OCI-LY1 (cell line): ENCODE measurements around the gene TMEM98.

Source experiments
- H2AFZ ChIP-seq: fragments of 200-600 bp; sonication (generic), shearing (Covaris generic); 2 replicates; pipeline ENCODE4 v1.6.0; 2014; ENCODE audit warnings: antibody characterized with exemption, mild to moderate bottlenecking, low read length
- H3F3A ChIP-seq: fragments of 200-600 bp; sonication (generic), shearing (Covaris generic); 2 replicates; pipeline ENCODE4 v1.6.0; 2014; ENCODE audit warnings: mild to moderate bottlenecking, antibody characterized with exemption, low read length, moderate library complexity; ENCODE audit not compliant: insufficient read depth
- H3K27ac ChIP-seq: fragments of 200-600 bp; sonication (generic); 2 replicates; pipeline ENCODE4 v1.5.1; 2014; ENCODE audit warnings: low read length, mixed run types, mild to moderate bottlenecking, low read depth; ENCODE audit not compliant: poor library complexity, severe bottlenecking
- H3K27me3 ChIP-seq: fragments of 200-600 bp; sonication (generic); 2 replicates; pipeline ENCODE4 v1.6.0; 2014; ENCODE audit warnings: antibody characterized with exemption, mild to moderate bottlenecking, low read length, moderate library complexity; ENCODE audit not compliant: insufficient read depth
- H3K36me3 ChIP-seq: fragments of 200-600 bp; sonication (generic); 2 replicates; pipeline ENCODE4 v1.6.1; 2014; ENCODE audit warnings: mild to moderate bottlenecking, antibody characterized with exemption, low read length, moderate library complexity, mixed read lengths; ENCODE audit not compliant: insufficient read depth
- H3K4me1 ChIP-seq: fragments of 200-600 bp; sonication (generic); 2 replicates; pipeline ENCODE4 v1.5.1; 2014; ENCODE audit warnings: mild to moderate bottlenecking, low read length, moderate library complexity; ENCODE audit not compliant: insufficient read depth, severe bottlenecking
- H3K4me2 ChIP-seq: fragments of 200-600 bp; sonication (generic), shearing (Covaris generic); 2 replicates; pipeline ENCODE4 v1.6.1; 2014; ENCODE audit warnings: low read length
- H3K4me3 ChIP-seq: fragments of 200-600 bp; sonication (generic); 2 replicates; pipeline ENCODE4 v1.5.1; 2014; ENCODE audit warnings: low read length, low read depth, mild to moderate bottlenecking, mixed read lengths; ENCODE audit not compliant: poor library complexity, severe bottlenecking
- H3K79me2 ChIP-seq: fragments of 200-600 bp; shearing (Covaris generic); 2 replicates; pipeline ENCODE4 v1.6.1; 2016; ENCODE audit warnings: mixed run types, low read length, mixed read lengths; ENCODE audit not compliant: insufficient read depth
- H3K9ac ChIP-seq: fragments of 200-600 bp; sonication (generic), shearing (Covaris generic); 2 replicates; pipeline ENCODE4 v1.6.1; 2014; ENCODE audit warnings: mild to moderate bottlenecking, low read length, mixed read lengths
- H3K9me2 ChIP-seq: fragments of 200-600 bp; sonication (generic), shearing (Covaris generic); 2 replicates; pipeline ENCODE4 v1.6.1; 2014; ENCODE audit warnings: low read depth, mild to moderate bottlenecking, low read length, mixed read lengths
- H3K9me3 ChIP-seq: fragments of 200-600 bp; shearing (Covaris generic); 2 replicates; pipeline ENCODE4 v1.6.1; 2014; ENCODE audit warnings: low read length, mixed read lengths
- H4K20me1 ChIP-seq: fragments of 200-600 bp; sonication (generic), shearing (Covaris generic); 2 replicates; pipeline ENCODE4 v1.6.0; 2016; ENCODE audit warnings: mild to moderate bottlenecking, low read length; ENCODE audit not compliant: insufficient read depth
- EZH2 ChIP-seq: fragments of 200-600 bp; sonication (generic), shearing (Covaris generic); IDR thresholded peaks from 2 replicates; pipeline ENCODE4 v1.8.0; 2017; ENCODE audit warnings: borderline replicate concordance, mixed run types, mild to moderate bottlenecking, antibody characterized with exemption, low read length, moderate library complexity, mixed read lengths
- TF ChIP-seq, protein P1 (sequence below): fragments of 200-600 bp; sonication (generic), shearing (Covaris generic); IDR thresholded peaks from 2 replicates; pipeline ENCODE4 v1.5.1; 2017; ENCODE audit warnings: mild to moderate bottlenecking, antibody characterized with exemption, low read length, moderate library complexity, mixed read lengths

Gene TMEM98

DNA sequence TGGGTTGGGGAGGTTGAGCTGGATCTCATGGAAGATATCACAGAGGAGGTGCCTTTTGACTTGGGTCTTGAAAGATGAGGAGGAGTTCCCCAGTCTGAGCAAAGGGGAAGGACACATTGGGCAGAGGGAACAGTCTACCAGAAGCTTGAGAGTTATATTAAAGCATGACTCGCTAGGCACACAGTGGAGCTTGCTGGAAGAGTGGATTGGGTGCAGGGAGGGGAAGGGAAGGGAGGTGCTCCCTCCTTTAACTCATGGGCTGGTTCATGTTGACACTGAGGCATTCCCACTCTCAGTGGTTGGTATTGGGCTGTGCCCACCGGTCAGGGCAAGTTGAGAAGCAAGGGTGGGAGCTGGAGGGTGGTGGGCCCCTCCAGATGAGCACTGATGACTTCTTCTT, 5.9 kb downstream of the TMEM98 start:
- Histone ChIP-seq H3K36me3 (no peaks in the 10 kb centered on the region), H3K9me3 (no peaks in the 10 kb centered on the region), H3K4me1 (no peaks in the 10 kb centered on the region)

DNA sequence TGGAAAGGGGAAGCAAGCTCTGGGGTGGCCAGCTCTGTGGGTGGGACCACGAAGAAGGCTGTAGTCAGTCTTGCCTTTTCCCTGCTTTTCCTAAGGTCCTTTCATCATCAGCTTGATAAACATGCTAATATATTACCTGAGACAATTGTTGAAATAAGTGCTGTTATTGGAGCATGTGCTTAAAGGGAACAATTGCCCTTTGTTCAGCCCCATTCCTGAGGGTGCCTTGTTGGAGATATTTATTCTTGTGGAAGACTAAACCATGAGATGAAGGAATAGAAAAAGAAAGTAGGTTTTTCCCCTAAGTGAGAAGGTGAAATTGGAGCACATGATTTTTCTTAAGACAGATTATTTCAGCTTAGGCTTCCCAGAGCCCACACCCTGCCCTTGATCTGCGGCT, 7.8 kb downstream of the TMEM98 start:
- Histone ChIP-seq H3K27me3 (no peaks in the 10 kb centered on the region), H4K20me1 (no peaks in the 10 kb centered on the region), H3K9me3 (no peaks in the 10 kb centered on the region), H3K36me3 (no peaks in the 10 kb centered on the region), H3K9ac (no peak overlapping the region), H3K4me2 (no peak overlapping the region), H3F3A (no peaks in the 10 kb centered on the region), H3K79me2 (no peaks in the 10 kb centered on the region), H3K4me3 (no peak overlapping the region), H3K9me2 (no peaks in the 10 kb centered on the region), H2AFZ (no peak overlapping the region), H3K4me1 (no peaks in the 10 kb centered on the region), H3K27ac (no peak overlapping the region)
- TF ChIP-seq, protein P1, sequence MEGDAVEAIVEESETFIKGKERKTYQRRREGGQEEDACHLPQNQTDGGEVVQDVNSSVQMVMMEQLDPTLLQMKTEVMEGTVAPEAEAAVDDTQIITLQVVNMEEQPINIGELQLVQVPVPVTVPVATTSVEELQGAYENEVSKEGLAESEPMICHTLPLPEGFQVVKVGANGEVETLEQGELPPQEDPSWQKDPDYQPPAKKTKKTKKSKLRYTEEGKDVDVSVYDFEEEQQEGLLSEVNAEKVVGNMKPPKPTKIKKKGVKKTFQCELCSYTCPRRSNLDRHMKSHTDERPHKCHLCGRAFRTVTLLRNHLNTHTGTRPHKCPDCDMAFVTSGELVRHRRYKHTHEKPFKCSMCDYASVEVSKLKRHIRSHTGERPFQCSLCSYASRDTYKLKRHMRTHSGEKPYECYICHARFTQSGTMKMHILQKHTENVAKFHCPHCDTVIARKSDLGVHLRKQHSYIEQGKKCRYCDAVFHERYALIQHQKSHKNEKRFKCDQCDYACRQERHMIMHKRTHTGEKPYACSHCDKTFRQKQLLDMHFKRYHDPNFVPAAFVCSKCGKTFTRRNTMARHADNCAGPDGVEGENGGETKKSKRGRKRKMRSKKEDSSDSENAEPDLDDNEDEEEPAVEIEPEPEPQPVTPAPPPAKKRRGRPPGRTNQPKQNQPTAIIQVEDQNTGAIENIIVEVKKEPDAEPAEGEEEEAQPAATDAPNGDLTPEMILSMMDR = no peak
- TF ChIP-seq EZH2 = no peak

More for the DNA sequence above, 5.9 kb downstream of the TMEM98 start:
- H2AFZ ChIP-seq = no peak overlapping the region
- H3K9me2 ChIP-seq = no peaks in the 10 kb centered on the region
- H3K27ac ChIP-seq = no peak overlapping the region
- H3K4me3 ChIP-seq = no peak overlapping the region
- no peaks in the 10 kb centered on the region for H3K27me3 ChIP-seq
- H3F3A ChIP-seq = no peaks in the 10 kb centered on the region
- no peak for TF ChIP-seq EZH2
- TF ChIP-seq, protein P1 = no peak
- H4K20me1 ChIP-seq = no peaks in the 10 kb centered on the region
- no peaks in the 10 kb centered on the region for H3K79me2 ChIP-seq
- no peak overlapping the region for H3K4me2 ChIP-seq
- no peak overlapping the region for H3K9ac ChIP-seq

DNA sequence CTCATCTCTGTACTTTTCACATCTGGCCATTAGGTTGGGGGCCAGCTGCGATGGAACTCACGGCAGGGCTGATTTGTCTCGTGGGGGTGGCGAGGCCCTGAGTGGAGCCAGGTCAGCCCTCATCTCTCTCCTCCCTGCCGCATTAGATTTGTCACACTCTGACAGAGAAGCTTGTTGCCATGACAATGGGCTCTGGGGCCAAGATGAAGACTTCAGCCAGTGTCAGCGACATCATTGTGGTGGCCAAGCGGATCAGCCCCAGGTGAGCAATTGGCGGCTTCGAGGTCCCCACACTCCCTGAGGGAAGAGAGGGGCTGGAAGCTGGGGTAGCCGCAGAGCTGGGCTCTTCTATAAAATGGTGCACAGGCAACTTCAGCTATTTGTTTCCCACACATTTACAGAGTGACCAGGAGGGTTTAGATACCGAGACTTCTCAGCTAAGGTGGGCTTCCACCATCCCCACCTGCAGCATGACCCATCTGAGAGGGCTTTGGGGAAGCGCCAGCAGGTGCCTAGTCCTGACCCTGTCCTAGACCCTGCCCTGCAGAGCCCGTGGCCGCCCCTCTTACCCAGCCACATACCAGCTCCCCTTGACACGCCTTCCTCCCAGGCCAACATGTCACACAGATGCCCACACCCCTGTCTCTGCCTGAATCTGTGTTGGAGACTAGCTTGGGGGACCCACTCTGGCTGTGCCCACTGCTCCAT, 8.4 kb downstream of the TMEM98 start:
- no peaks in the 10 kb centered on the region for H3K36me3 ChIP-seq
- no peak overlapping the region for H3K9ac ChIP-seq
- no peak for TF ChIP-seq EZH2
- TF ChIP-seq, protein P1 = no peak
- H3K9me3 ChIP-seq = no peaks in the 10 kb centered on the region
- H3F3A ChIP-seq = no peaks in the 10 kb centered on the region
- no peak overlapping the region for H3K27ac ChIP-seq
- H3K9me2 ChIP-seq = no peaks in the 10 kb centered on the region
- no peak overlapping the region for H3K4me3 ChIP-seq
- H2AFZ ChIP-seq = no peak overlapping the region
- H3K27me3 ChIP-seq = no peaks in the 10 kb centered on the region
- no peaks in the 10 kb centered on the region for H4K20me1 ChIP-seq
- no peaks in the 10 kb centered on the region for H3K79me2 ChIP-seq
- no peaks in the 10 kb centered on the region for H3K4me1 ChIP-seq
- no peak overlapping the region for H3K4me2 ChIP-seq
